IMR-90 (cell line): ENCODE results near the gene CLEC3A. TPM values are rescaled to one million over a fixed set of nuclear protein-coding genes. Genes with fewer than 3 reads are reported as not detected.

Source experiments
- ATAC-seq: fragments of 200-7000 bp; cut with Tn5 transposase; 2 replicates; pipeline ENCODE4 v1.9.1; 2020; ENCODE audit warnings: low read depth, mild to moderate bottlenecking, moderate library complexity
- BruUV-seq: library from RNA; stranded (reverse); fragments of 400-500 nt; replicated peaks from 2 replicates; lab custom pipeline; 2021; lab: Mats Ljungman, UMichigan
- CTCF ChIA-PET: fragments of 300-600 bp; formaldehyde crosslinking; extraction: SDS; loops from one replicate; lab custom pipeline; 2021; ENCODE audit warnings: antibody characterized with exemption; lab: Yijun Ruan, JAX
- POLR2A ChIA-PET: fragments of 300-600 bp; sonication (Branson Sonifier 250); formaldehyde crosslinking; loops from one replicate; lab custom pipeline; 2022; ENCODE audit warnings: antibody characterized with exemption; ENCODE audit not compliant: unreplicated experiment; lab: Charles Lee
- DNase-seq: peaks from one replicate; pipeline ENCODE4 v3.0.0; 2013
- H2AFZ ChIP-seq: replicated peaks from 2 replicates; pipeline ENCODE3; 2013; ENCODE audit warnings: low read length, mild to moderate bottlenecking; ENCODE audit not compliant: poor library complexity
- H2AK5ac ChIP-seq: 2 replicates; pipeline ENCODE4 v1.6.1; 2013; ENCODE audit warnings: low read depth, low read length, inconsistent platforms
- H2AK9ac ChIP-seq: replicated peaks from 2 replicates; pipeline ENCODE3; 2013; ENCODE audit warnings: mild to moderate bottlenecking, low read depth, low read length, moderate library complexity; ENCODE audit not compliant: poor library complexity
- H2BK120ac ChIP-seq: 2 replicates; pipeline ENCODE4 v1.6.1; 2013; ENCODE audit warnings: low read depth, low read length, inconsistent platforms
- H2BK15ac ChIP-seq: 3 replicates; pipeline ENCODE4 v1.6.1; 2013; ENCODE audit warnings: low read depth, low read length, inconsistent platforms
- H2BK20ac ChIP-seq: 2 replicates; pipeline ENCODE4 v1.6.1; 2013; ENCODE audit warnings: low read depth, mild to moderate bottlenecking, inconsistent platforms, low read length, moderate library complexity
- H2BK5ac ChIP-seq: 2 replicates; pipeline ENCODE4 v1.6.1; 2013; ENCODE audit warnings: mild to moderate bottlenecking, low read depth, low read length, inconsistent platforms; ENCODE audit not compliant: poor library complexity, severe bottlenecking
- H3K14ac ChIP-seq: replicated peaks from 2 replicates; pipeline ENCODE4 v1.6.1; 2013; ENCODE audit warnings: low read depth, low read length, inconsistent platforms
- H3K18ac ChIP-seq: 2 replicates; pipeline ENCODE4 v1.6.1; 2013; ENCODE audit warnings: low read depth, low read length, control low read depth
- H3K23ac ChIP-seq: 2 replicates; pipeline ENCODE4 v1.6.1; 2013; ENCODE audit warnings: low read depth, low read length, inconsistent platforms
- H3K27ac ChIP-seq: 2 replicates; pipeline ENCODE4 v1.5.1; 2013; ENCODE audit warnings: mild to moderate bottlenecking, control low read depth, low read length; ENCODE audit not compliant: insufficient read depth
- H3K27me3 ChIP-seq: 2 replicates; pipeline ENCODE4 v1.6.1; 2013; ENCODE audit warnings: low read length; ENCODE audit not compliant: control insufficient read depth, insufficient read depth
- H3K36me3 ChIP-seq: 2 replicates; pipeline ENCODE4 v1.6.1; 2013; ENCODE audit warnings: low read length, mixed read lengths; ENCODE audit not compliant: control insufficient read depth, insufficient read depth
- H3K4ac ChIP-seq: 2 replicates; pipeline ENCODE4 v1.6.1; 2013; ENCODE audit warnings: low read depth, low read length, inconsistent platforms
- H3K4me1 ChIP-seq: 2 replicates; pipeline ENCODE4 v1.6.1; 2013; ENCODE audit warnings: low read length, mixed read lengths; ENCODE audit not compliant: control insufficient read depth, insufficient read depth
- H3K4me2 ChIP-seq: 2 replicates; pipeline ENCODE4 v1.6.1; 2013; ENCODE audit warnings: low read depth, mild to moderate bottlenecking, control low read depth, low read length, moderate library complexity
- H3K4me3 ChIP-seq: 2 replicates; pipeline ENCODE4 v1.5.1; 2013; ENCODE audit warnings: low read depth, mild to moderate bottlenecking, control low read depth, low read length, moderate library complexity; ENCODE audit not compliant: insufficient read depth
- H3K56ac ChIP-seq: 2 replicates; pipeline ENCODE4 v1.6.1; 2013; ENCODE audit warnings: low read length, inconsistent platforms; ENCODE audit not compliant: insufficient read depth; ENCODE audit errors: extremely low read depth
- H3K79me1 ChIP-seq, 2 experiments: 2 replicates each; pipeline ENCODE4 v1.6.1; 2013; ENCODE audit warnings: low read length in 2 of 2, inconsistent platforms in 1 of 2, low read depth in 1 of 2
- H3K9ac ChIP-seq: 2 replicates; pipeline ENCODE4 v1.6.1; 2013; ENCODE audit warnings: low read depth, low read length, control low read depth
- H3K9me1 ChIP-seq: 2 replicates; pipeline ENCODE4 v1.6.1; 2013; ENCODE audit warnings: low read length, inconsistent platforms; ENCODE audit not compliant: insufficient read depth
- H3K9me3 ChIP-seq: 2 replicates; pipeline ENCODE4 v1.6.1; 2013; ENCODE audit warnings: low read length; ENCODE audit not compliant: control insufficient read depth, insufficient read depth
- H4K20me1 ChIP-seq: 2 replicates; pipeline ENCODE4 v1.6.1; 2013; ENCODE audit warnings: low read length, inconsistent platforms; ENCODE audit not compliant: insufficient read depth
- H4K5ac ChIP-seq: 2 replicates; pipeline ENCODE4 v1.6.1; 2013; ENCODE audit warnings: mild to moderate bottlenecking, low read depth, low read length, control low read depth
- H4K8ac ChIP-seq, 2 experiments: 2 replicates each; pipeline ENCODE4 v1.6.1; 2013; ENCODE audit warnings: low read depth in 2 of 2, low read length in 2 of 2, control low read depth in 1 of 2, inconsistent platforms in 1 of 2
- H4K91ac ChIP-seq: 2 replicates; pipeline ENCODE4 v1.6.1; 2013; ENCODE audit warnings: low read depth, low read length, inconsistent platforms; ENCODE audit not compliant: insufficient read depth
- BHLHE40 ChIP-seq: fragments of 150-350 bp; IDR thresholded peaks from 2 replicates; pipeline ENCODE4 v1.6.1; 2016; ENCODE audit warnings: mild to moderate bottlenecking, low read depth, low read length
- CEBPB ChIP-seq: IDR thresholded peaks from 2 replicates; pipeline ENCODE4 v1.6.1; 2012; ENCODE audit warnings: low read depth, low read length, improper control_type of control experiment
- CHD1 ChIP-seq: IDR thresholded peaks from 2 replicates; pipeline ENCODE4 v1.6.1; 2012; ENCODE audit warnings: low read depth, low read length, improper control_type of control experiment
- FOS ChIP-seq: fragments of 150-350 bp; IDR thresholded peaks from 2 replicates; pipeline ENCODE4 v1.6.1; 2016; ENCODE audit warnings: low read depth, low read length
- MAFK ChIP-seq: IDR thresholded peaks from 2 replicates; pipeline ENCODE4 v1.6.1; 2012; ENCODE audit warnings: low read depth, low read length, improper control_type of control experiment
- MAZ ChIP-seq: IDR thresholded peaks from 2 replicates; pipeline ENCODE4 v1.6.1; 2012; ENCODE audit warnings: low read depth, mild to moderate bottlenecking, low read length, improper control_type of control experiment, moderate library complexity, borderline replicate concordance
- POLR2A ChIP-seq: IDR thresholded peaks from 2 replicates; pipeline ENCODE4 v1.6.1; 2012; ENCODE audit warnings: mild to moderate bottlenecking, low read depth, low read length
- RAD21 ChIP-seq: IDR thresholded peaks from 2 replicates; pipeline ENCODE4 v1.6.1; 2012; ENCODE audit warnings: low read length, improper control_type of control experiment
- RCOR1 ChIP-seq: IDR thresholded peaks from 2 replicates; pipeline ENCODE4 v1.6.1; 2012; ENCODE audit warnings: mild to moderate bottlenecking, low read length, improper control_type of control experiment; ENCODE audit not compliant: insufficient replicate concordance
- RFX5 ChIP-seq: IDR thresholded peaks from 2 replicates; pipeline ENCODE4 v1.8.0; 2012; ENCODE audit warnings: low read depth, mild to moderate bottlenecking, low read length, moderate library complexity
- SMC3 ChIP-seq: fragments of 150-350 bp; IDR thresholded peaks from 2 replicates; pipeline ENCODE4 v1.6.1; 2016; ENCODE audit warnings: low read depth, mild to moderate bottlenecking, antibody characterized with exemption, low read length, moderate library complexity
- WGBS, 2 experiments: methylation state at CpG; one replicate each; pipeline versions ENCODE4 v1.1.5 to v1.1.7; 2013; ENCODE audit warnings: missing lambda C conversion rate in 2 of 2; ENCODE audit not compliant: insufficient read length in 1 of 2; ENCODE audit errors: extremely low coverage in 2 of 2; 5-methylcytosine and 5-hydroxymethylcytosine counted together
- dilution Hi-C: fragments of 300-500 bp; cut with HindIII; formaldehyde crosslinking; loops from one replicate; pipeline ENCODE4 v1.14.3; 2018; ENCODE audit warnings: low sequenced_read_pairs; ENCODE audit not compliant: unreplicated experiment
- in situ Hi-C: fragments of 300-500 bp; cut with MboI; formaldehyde crosslinking; loops from 3 replicates; pipeline ENCODE4 v1.14.3; 2019; ENCODE audit warnings: low sequenced_read_pairs, inconsistent platforms, mixed read lengths
- intact Hi-C: fragments of 100-400 bp; cut with micrococcal nuclease; formaldehyde crosslinking; loops from 2 replicates; pipeline ENCODE4 v1.10.0; 2022
- polyA plus RNA-seq, 3 experiments: library from polyadenylated mRNA; depleted of rRNA; stranded (reverse); fragments of >200 nt; gene quantifications; 2 replicates each; pipeline ENCODE4 v1.2.3, GENCODE V29; 2012; ENCODE audit warnings: low replicate concordance in 1 of 3
- total RNA-seq: library from RNA; depleted of rRNA; stranded (reverse); fragments of >200 nt; gene quantifications from 2 replicates; pipeline ENCODE4 v1.2.3, GENCODE V29; 2012
- TF ChIP-seq, protein P1 (sequence below): fragments of 150-350 bp; IDR thresholded peaks from 2 replicates; pipeline ENCODE4 v1.6.1; 2016; ENCODE audit warnings: low read depth, mild to moderate bottlenecking, low read length, moderate library complexity, borderline replicate concordance
- TF ChIP-seq, protein P2 (sequence below): conservative IDR thresholded peaks from 2 replicates; pipeline ENCODE4 v1.5.1; 2012; ENCODE audit warnings: mild to moderate bottlenecking, low read depth, low read length, improper control_type of control experiment
- TF ChIP-seq, protein P3 (sequence below): fragments of 150-350 bp; IDR thresholded peaks from 2 replicates; pipeline ENCODE4 v1.6.1; 2017; ENCODE audit warnings: mild to moderate bottlenecking, antibody characterized with exemption, low read length, low read depth

The CLEC3A gene
- total and polyA plus RNA-seq, 2 of the 4 experiments (the other 2 are of a cell fraction): not detected

DNA sequence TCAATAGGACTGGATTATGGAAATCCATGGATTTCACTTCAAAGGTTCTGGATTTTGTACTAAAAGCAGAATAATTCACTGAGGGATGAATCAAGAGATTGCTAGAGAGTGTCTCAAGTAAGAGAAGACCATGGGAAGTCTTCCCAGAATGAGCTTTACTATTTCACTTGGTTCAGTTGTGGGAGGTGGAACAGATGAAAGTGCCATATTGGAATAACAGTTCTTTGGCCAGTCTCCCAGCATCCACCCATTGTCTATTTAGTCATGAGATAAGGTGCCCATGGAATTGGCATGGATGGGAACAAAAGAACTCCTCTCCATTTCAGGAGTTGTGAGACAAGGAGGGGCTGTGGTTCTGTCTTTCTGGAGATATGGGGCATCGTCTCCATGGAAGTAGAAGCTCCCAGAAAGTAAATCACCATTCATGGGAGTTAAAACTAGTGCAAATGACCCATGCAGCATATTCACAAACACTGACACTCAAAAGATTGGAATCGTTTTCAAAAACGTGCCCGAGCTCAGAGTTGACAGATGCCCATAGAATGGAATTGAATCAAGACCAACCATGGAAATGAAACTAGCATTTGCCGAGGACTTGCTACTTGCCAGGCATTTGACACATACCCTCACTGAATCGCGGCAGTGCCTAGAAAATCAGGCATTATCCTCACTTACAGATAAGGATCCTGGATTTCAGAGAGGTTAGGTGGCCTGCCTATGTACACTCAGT, 36.2 kb upstream of the CLEC3A start:
- TF ChIP-seq, protein P1, sequence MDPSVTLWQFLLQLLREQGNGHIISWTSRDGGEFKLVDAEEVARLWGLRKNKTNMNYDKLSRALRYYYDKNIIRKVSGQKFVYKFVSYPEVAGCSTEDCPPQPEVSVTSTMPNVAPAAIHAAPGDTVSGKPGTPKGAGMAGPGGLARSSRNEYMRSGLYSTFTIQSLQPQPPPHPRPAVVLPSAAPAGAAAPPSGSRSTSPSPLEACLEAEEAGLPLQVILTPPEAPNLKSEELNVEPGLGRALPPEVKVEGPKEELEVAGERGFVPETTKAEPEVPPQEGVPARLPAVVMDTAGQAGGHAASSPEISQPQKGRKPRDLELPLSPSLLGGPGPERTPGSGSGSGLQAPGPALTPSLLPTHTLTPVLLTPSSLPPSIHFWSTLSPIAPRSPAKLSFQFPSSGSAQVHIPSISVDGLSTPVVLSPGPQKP: no peak
- no peak for TF ChIP-seq POLR2A
- no peak for TF ChIP-seq RAD21
- TF ChIP-seq, protein P2, sequence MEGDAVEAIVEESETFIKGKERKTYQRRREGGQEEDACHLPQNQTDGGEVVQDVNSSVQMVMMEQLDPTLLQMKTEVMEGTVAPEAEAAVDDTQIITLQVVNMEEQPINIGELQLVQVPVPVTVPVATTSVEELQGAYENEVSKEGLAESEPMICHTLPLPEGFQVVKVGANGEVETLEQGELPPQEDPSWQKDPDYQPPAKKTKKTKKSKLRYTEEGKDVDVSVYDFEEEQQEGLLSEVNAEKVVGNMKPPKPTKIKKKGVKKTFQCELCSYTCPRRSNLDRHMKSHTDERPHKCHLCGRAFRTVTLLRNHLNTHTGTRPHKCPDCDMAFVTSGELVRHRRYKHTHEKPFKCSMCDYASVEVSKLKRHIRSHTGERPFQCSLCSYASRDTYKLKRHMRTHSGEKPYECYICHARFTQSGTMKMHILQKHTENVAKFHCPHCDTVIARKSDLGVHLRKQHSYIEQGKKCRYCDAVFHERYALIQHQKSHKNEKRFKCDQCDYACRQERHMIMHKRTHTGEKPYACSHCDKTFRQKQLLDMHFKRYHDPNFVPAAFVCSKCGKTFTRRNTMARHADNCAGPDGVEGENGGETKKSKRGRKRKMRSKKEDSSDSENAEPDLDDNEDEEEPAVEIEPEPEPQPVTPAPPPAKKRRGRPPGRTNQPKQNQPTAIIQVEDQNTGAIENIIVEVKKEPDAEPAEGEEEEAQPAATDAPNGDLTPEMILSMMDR: no peak
- no peak for TF ChIP-seq RFX5
- no peak for TF ChIP-seq MAZ
- no peak for TF ChIP-seq RCOR1
- TF ChIP-seq, protein P3, sequence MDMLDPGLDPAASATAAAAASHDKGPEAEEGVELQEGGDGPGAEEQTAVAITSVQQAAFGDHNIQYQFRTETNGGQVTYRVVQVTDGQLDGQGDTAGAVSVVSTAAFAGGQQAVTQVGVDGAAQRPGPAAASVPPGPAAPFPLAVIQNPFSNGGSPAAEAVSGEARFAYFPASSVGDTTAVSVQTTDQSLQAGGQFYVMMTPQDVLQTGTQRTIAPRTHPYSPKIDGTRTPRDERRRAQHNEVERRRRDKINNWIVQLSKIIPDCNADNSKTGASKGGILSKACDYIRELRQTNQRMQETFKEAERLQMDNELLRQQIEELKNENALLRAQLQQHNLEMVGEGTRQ: no peak
- TF ChIP-seq FOS: no peak
- no peak for TF ChIP-seq CEBPB
- no peak for TF ChIP-seq MAFK
- no peak for TF ChIP-seq CHD1
- TF ChIP-seq BHLHE40: no peak
- TF ChIP-seq SMC3: no peak
- Histone ChIP-seq H2BK20ac (no peak overlapping the region), H3K4me2 (no peak overlapping the region), H3K9me1 (no peaks in the 10 kb centered on the region), H2BK5ac (no peak overlapping the region), H2BK15ac (no peak overlapping the region), H3K23ac (no peak overlapping the region), H2AFZ (no peak overlapping the region), H3K4me3 (no peak overlapping the region), H3K9me3 (no peaks in the 10 kb centered on the region), H3K18ac (no peak overlapping the region), H3K56ac (no peak overlapping the region), H3K14ac (no peak overlapping the region), H2AK5ac (no peak overlapping the region), H3K36me3 (no peaks in the 10 kb centered on the region), H4K91ac (no peak overlapping the region), H3K79me1 (no peaks in the 10 kb centered on the region), H3K9ac (no peak overlapping the region), H4K8ac (no peak overlapping the region), H3K27ac (no peak overlapping the region), H4K5ac (no peak overlapping the region), H3K4me1 (no peaks in the 10 kb centered on the region), H2BK120ac (no peak overlapping the region), H3K27me3 (no peaks in the 10 kb centered on the region; the same call in 1 of the 2 replicates), H4K20me1 (no peaks in the 10 kb centered on the region), H3K4ac (no peak overlapping the region), H2AK9ac (no peak overlapping the region)
- POLR2A ChIA-PET: no interaction called here
- dilution Hi-C loops (no loop called here), in situ Hi-C loops (no loop called here), intact Hi-C loops (no loop called here)
- BruUV-seq: no TSS peak
- no CpG with 5 or more reads among the region's 7 CpGs for WGBS, 2 experiments
- DNase-seq (no peak), ATAC-seq (no peak)
- CTCF ChIA-PET: interaction anchor here (0.5 to 0.6 kb wide), 2 partner anchors 19 to 268 kb away, joined by 3 read pairs; no protein-coding TSS in a partner anchor
